NCI-H1694 treated with DMSO at 0.1 percent for 48 hours (cell line): ENCODE data around the gene ADH6.
"Not testable (repeated sequence)": the region's sequence is repeated elsewhere in the genome, so short reads cannot be mapped to it uniquely, and the experiment has no call there.

ENCODE experiments used
- DNase-seq: peaks from one replicate; lab custom pipeline; 2025; lab: John Stamatoyannopoulos, UW

The ADH6 gene

DNA sequence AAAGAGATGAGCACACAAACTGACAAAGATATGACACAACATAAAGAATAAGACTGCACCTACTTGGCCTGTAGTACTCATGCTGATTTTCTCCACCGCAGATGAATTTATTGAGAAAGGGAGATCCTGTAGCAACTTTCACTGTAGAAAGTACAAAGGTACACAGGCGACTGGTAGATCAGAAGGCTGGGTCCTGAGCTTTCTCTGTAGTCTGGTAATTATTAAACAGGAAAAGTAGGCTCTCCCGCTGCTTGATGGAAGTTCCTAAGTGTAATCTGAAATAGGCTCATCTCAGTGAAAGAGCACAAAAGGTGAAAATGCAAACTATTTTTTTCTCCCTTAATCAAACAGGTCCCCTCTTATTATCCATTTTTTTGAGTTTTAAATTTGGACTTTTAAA, at the start of gene ADH6:
Gene ADH6 (minus strand): TSS at position 175 of the 400 bp plus-strand sequence. CDS start 94 bp downstream, at position 81.
- no peak for DNase-seq

DNA sequence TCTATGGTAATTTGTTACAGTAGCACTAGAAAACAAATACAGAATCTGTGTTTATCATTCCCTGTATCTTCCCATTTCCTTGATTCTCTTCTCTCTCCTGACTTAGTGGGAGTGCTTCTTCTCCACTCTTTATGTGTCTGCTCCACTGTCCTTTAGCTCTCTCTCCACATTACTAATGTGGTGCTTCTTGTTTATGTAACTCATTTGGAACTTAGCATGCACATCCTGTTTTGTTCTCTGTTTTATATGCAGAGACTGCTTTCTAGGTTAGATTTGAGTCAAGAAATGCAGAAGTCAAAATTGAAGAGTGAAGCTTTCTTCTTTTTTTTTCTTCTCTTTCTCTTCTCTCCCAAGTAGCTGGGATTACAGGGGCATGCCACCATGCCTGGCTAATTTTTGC, 45.9 kb upstream of the ADH6 start:
- no peak for DNase-seq

DNA sequence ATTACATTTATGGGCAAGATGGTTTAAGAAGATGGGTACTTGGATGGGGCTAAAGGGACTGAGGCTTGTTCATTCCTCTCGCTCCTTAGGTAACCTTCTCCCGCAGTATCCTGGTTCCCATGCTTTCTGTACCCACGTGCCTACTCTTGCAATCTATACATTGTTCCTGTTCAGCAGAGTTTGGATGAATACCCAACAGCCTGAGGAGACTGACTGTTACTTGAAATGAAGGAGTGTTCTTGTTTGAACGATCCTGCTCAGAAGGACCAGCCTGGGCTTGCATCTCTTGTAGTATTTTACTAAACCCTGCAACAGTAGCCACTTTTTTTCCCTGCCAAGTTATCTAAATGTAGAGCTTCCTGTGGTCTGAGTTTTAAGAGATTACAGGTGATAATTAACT, 33.7 kb upstream of the ADH6 start:
- no peak for DNase-seq

DNA sequence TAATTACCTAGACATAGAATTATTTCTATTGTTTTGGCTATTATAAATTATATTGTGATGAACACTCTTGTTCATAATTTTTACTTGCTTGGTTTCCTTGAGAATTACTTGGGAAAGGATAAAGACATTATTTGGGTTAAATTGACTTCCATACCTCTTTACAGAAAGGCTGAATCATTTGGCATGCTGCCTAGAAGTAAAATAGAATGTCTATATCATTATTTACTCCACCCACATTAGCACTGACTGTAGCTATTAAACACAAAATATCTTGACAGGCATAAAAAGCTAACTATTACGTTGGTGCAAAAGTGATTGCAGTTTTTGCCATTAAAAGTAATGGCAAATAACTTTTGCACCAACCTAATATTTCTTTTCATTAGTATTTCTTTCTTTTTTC, 29.7 kb upstream of the ADH6 start:
- no peak for DNase-seq

DNA sequence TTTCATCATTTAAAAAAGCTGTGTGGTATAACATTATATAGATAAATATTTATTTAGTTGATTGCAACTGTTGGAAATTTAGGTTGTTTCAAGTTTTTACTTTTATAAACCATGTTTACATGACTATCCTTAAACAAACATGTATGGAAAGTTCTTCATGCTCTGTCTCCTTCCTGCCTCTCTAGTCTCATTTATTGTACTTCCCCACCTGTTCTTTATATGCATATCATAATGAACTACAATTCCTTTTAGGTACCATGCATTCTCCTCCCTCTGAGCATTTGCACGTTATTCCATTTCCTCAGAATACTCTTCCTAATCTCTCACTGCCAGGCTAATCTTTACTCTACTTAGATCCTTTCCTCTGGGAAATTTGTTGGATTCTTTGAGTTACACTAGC, 16.9 kb upstream of the ADH6 start:
- DNase-seq: no peak

DNA sequence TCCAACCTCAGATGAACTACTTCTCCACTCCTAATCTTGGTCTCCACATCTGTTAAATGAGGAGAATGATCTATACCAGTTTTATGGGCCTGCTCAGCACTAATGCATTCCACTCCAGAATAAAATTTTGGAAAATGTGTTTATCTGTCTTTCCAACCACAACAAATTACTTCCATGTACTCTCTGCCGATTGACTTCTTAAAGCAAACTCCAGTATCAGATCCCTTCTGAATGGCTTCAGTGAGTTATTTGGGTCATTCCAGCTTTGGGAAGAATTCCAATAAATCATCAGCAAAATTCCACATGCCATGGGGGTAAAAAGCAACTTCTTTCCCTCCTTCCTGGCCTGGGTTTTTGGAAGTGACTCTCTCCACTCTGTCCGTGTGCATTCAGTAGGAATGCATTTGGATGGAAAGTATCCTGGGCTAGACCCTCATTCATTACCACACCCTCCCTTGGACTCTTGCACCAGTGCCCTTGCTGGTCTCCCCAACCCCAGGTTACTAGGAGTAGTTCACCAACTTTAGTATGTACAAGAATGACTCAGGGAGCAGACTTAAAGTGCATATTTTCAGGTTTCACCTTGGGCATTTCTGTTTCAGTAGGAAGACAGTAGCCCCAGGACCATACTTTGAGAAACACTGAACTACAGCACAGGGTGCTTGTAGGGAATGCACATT, 15.4 kb upstream of the ADH6 start:
- no peak for DNase-seq

DNA sequence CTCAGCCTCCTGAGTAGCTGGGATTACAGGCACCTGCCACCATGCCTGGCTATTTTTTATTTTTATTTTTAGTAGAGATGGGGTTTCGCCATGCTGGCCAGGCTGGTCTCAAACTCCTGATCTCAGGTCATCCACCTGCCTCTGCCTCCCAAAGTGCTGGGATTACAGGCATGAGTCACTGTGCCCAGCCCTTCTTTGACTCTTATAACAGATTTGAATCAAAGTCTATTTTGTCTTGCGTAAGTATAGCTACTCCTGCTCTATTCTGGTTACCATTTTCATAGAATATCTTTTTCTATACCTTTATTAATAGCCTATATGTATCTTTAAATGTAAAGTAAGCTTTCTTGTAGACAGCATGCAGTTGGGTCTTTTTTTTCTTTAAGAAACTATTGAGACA, 14.4 kb upstream of the ADH6 start:
- not testable (repeated sequence) for DNase-seq

DNA sequence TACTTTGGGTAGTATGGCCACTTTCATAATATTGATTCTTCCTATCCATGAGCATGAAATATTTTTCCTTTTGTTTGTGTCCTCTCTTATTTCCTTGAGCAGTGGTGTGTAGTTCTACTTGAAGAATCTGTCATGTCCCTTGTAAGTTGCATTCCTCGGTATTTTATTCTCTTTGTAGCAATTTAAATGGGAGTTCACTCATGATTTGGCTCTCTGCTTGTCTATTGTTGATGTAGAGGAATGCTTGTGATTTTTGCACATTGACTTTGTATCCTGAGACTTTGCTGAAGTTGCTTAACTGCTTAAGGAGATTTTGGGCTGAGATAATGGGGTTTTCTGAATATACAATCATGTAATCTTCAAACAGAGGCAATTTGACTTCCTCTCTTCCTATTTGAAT, 9.7 kb upstream of the ADH6 start:
- not testable (repeated sequence) for DNase-seq

DNA sequence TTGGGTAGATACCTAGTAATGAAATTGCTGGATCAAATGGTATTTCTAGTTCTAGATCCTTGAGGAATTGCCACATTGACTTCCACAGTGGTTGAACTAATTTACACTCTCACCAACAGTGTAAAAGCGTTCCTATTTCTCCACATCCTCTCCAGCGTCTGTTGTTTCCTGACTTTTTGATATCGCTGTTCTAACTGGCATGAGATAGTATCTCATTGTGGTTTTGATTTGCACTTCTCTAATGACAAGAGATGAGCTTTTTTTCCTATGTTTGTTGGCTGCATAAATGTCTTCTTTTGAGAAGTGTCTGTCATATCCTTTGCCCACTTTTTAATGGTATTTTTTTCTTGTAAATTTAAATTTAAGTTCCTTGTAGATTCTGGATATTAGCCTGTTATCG, 8.6 kb upstream of the ADH6 start:
- DNase-seq: not testable (repeated sequence)

DNA sequence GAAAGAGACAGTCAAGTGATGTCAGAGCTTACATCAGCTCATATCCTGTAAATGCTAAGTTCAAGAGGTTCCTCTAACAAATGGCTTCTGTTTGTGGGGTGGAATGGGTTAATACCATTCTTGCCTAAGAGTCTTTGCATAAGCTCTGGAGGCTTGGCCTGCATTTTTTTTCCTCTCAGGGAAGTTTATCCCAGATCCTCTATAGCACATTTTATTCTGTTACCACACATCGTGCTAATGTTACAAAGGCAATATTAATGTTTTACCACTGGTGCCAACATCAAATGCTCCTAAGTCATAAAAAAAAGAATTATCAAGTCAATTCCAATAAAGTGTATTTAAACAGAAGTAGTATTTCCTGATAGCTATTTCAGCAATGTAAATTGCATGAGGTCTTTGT, 2.9 kb upstream of the ADH6 start:
- DNase-seq: no peak

DNA sequence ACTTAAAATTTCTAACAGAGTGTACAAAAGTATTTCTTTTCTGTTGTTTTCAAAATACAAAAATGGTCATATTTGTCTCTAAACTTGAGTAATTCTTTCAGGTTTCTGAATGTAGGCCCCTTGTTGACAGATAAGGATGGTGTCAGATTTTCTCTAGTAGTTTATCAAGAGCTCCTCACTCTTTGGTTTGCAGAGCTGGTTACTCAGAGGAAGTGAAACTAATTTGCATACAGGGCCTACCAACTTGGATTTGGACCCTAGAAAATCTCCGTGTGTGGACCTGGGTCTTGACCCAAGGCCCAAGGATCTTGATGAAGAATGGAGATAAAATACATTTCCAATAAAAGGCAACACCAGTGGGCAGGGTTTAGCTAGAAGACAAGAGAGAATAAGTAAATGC, 433 bp upstream of the ADH6 start:
- DNase-seq: no peak

DNA sequence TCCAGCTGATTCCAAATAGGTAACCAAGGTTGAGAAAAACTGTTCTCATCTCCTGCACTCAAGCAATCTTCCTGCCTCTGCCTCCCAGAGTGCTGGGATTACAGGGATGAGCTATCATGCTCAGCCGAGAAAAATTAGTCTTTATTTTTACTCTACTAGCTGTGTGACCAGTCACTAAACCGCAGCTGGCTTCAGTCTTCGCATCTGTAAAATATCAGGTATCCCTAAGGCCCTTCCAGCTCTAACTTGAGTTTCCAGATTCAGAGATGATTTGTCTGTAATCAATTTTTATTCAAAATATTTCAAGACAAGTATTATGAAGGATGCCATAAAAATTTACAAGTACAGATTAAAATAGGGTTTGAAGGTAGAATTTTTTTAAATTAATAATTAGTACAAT, 3.5 kb downstream of the ADH6 start:
- DNase-seq: no peak

DNA sequence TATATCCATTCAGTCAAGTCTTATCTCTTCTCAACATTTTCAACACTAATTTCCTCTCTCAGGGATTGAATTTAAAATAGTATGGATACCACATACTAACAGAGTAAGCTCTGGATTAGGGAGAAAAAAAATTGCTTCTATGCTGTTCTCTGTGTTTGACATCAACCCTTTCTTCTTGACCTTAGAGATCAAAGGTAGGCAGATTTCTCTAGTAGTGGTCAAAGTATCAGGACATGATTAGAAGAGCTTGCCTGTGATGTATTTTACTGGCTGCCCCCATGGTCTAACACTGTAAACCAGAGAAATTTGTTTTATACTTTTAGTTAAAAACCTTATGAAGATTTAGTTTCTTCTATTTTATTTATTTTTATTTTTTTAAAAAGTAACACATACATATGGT, 8.3 kb downstream of the ADH6 start:
- DNase-seq: no peak

DNA sequence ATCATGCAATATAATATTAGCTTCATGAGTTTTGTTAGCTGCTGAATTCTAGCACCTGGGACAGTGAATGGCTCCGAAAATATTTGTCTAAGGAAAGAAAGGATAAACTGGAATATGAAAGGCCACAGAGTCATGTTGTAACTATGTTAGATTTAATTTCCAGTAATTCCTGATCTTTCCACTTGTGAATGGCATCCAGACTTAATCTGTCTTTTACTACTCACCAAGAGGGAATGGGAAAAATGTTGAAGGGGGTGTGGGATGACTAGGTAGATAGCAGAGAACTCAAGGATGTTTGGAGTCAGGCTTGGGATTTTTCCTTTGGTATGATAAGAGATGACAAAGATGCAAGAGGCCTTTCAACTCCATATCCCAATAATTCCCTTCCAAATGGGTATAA, 9.4 kb downstream of the ADH6 start:
- DNase-seq: no peak

DNA sequence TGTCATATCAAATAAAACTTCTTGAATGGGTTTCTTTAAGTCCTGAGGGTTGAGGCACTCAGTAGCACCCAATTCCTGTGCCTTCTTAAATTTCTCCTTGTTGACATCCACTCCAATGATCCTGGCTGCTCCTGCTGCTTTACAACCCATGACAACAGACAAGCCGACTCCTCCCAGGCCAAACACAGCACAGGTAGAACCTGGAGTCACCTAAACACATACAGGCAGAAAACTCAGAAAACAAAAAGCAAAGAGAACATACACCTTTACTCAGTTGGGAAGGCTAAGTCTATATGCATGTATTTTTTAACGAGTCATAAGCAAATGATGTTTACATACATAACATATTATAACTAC, 10.3 kb downstream of the ADH6 start:
- DNase-seq: no peak

DNA sequence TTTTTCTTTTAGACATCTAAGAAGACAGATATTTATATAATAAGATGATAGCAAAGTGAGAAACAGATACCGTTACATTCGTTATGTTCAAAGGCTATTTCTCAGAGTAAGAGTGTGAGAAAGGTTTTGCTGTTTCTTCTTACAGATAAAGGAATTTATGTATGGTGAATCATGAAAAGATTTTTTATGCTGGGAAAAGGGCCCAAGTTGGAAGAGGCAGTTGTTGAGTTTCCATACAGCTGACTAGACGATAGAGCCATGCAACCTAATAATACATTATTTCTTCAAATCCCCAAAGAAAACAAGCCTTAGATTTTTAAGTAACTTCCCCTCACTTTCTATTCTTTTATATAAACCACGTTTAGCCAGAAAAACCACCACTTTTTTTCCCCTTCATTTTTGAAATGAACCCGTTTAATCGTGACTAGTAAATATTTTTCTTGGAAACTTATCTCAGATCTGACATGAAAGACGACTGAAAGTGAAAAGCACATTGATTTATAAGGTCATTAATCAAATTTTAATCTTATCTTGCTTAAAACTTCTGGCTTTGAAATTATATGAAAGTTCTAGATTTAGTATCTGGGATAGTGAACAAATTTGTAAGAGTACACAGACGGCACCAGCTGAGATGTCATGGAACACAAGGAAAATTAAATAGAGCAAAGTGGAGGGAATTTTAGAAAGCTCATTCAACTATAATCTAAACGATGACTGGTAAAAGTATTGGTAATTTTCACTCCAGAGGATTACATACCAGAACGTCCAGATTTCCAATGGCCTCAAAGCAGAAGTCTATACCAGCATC, 10.9 kb downstream of the ADH6 start:
- no peak for DNase-seq

DNA sequence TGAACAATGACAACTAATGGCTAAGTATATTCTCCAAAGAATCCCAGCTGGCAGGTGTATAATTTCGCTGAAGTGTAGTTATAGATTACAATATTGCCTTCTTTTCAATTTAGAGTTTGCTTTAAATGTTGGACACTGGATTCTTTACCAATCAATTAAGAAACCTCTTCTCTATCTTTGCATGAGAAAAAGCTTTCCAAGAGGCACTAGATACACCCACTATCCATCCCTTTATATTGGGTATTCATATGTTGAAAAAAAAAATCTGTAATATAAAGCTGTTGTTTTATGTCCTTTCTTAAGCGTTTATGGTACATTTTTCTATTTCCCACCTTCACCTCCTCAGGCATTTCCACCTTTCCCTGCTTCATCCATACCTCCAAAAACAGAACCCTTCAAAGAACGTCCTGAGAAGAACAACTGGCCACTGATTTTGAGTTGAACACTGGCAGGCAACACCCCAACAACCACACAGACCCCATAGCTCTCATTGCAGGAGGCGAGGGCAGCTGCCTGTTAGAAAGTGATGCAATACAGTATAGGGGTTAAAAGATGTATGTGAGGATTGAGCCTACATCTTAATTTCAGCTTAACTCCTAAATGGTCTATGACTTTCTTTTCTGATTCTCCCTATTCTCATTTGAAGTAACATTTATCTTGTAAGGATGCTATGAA, 11.8 kb downstream of the ADH6 start:
- no peak for DNase-seq

DNA sequence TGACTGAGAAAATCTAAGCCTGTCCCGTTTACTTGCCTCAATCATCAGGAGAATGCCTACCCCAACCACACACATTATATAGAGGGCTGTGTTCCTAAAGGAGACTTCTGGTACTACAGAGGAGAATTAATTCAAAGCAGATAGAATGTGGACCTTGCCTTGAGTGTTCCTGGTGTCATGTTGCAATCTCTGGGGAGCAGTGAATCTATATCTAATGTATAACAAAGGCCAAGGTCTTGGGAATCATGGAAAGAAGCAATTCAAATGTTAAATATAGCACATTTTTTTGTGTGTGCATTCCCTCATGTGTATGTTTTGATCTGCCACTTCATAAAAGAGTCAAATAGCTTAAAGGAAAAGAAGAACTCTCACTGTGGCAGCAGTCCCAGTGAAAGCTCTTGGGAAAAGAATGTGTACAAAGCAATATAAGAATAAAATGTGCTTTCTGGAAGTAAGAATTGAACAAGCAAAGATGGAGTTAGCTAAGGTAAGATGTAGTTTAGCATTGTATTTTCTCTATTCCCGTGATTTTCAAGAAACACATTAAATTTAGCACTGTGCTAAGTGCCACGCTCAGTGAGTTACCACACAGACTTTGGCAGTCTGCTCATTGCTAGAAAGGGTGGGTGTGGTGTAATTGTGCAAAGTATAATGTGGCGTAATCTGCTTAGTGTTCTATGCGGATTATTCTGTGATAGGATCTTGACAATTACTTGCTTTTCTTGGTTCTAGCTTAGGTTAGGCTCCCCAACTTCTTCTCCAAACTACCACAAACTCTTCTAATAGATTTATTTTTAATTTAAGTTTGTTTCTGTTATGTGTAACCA, 13.7 kb downstream of the ADH6 start:
- no peak for DNase-seq

DNA sequence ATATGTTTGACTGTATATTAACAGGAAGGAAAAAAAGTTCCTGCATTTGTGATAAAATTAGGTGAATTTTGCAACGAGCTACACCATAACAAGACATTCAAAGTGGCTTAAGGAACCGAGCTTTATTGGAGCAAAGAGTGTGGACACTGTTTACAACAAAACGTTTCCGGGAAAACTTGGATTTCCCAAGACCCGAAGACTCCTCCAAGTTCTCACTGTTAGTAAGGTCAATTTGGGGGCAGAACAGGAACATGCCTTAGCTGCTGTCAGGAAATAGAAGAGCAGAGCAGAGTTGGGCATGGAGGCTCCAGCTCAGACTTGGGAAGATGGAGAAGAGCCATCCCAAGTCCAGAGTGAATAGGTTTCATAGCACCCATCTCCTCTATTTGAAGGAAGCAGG, 16.5 kb downstream of the ADH6 start:
- DNase-seq: no peak

DNA sequence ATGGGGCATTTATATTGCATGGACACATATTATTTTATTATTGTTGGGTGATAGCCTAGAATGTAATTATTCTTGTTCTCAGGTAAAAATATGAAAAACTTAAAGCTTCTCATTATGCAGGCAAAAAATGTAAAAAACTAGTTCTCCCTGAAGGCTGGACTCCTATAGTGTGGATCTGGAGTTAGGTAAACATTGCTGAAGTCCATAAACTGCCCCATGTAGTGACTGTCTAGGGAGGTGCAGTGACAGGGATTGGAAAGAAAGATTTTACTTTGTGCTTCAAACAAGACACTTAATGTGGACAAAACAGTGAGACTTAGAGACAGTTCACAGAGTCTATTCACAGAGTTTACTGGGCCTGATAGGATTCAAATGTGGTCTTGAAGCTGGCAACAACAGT, 17.0 kb downstream of the ADH6 start:
- no peak for DNase-seq

DNA sequence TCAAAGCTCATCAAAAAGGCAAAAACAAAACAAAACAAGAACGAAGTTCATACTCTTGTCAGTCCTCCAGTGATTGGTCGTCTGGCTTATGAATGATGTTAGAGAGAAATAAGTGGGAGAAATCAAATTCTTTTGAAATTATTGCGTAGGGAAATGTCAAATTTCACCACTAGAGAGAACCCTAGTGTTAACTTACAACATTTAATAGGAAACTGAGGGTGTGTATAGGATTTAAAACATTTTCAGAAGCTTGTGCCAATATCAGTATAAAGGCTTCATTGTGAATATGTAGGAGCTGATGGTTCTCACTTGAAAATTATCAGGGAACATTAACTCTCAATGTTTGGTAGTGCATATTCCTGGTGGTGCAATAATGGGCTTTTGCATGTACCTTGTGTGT, 17.4 kb downstream of the ADH6 start:
- no peak for DNase-seq

DNA sequence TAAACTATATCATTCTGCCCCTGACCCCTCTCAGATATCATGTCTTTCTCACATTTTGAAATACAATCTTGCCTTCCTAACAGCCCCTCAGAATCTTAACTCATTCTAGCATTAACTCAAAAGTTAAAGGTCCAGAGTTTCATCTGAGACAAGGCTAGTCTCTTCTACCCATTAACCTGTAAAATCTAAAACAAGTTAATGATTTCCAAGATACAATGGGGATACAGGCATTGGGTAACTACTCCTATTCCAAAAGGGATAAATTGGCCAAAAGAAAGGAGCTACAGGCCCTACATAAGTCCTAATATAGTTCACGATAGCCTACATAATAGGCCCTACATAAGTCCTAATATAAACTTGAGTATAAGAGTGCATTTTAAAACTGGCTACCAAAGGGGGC, 18.9 kb downstream of the ADH6 start:
- DNase-seq: no peak
